Islet precursor cell (in vitro differentiated cells): ENCODE results near the gene DHDDS.
"Not testable (repeated sequence)": the region's sequence is repeated elsewhere in the genome, so short reads cannot be mapped to it uniquely, and the experiment has no call there.

Experiments
- DNase-seq: peaks from one replicate; pipeline ENCODE4 v3.0.0-alpha.2; 2018

Gene DHDDS

GRCh38 chr1:26431979-26432695 lies at the start of gene DHDDS:
DHDDS (plus strand) TSS chr1:26432321; CDS start chr1:26432946, 625 bp downstream.
- peak; percentile 99 for DNase-seq

GRCh38 chr1:26384076-26384475 lies 48.0 kb upstream of the DHDDS start:
- no peak for DNase-seq

GRCh38 chr1:26385063-26385462 lies 47.1 kb upstream of the DHDDS start:
- not testable (repeated sequence) for DNase-seq

GRCh38 chr1:26387447-26387846 lies 44.7 kb upstream of the DHDDS start:
- no peak for DNase-seq

GRCh38 chr1:26388791-26389445 lies 43.2 kb upstream of the DHDDS start:
- no peak for DNase-seq

GRCh38 chr1:26389604-26390247 lies 42.4 kb upstream of the DHDDS start:
- DNase-seq: no peak

- DNase-seq: peak; percentile 70
These were observed 40.7 kb upstream of the DHDDS start for GRCh38 chr1:26391450-26391849.

- DNase-seq: no peak
These were observed 36.4 kb upstream of the DHDDS start for GRCh38 chr1:26395754-26396153.

GRCh38 chr1:26399034-26399433 lies 33.1 kb upstream of the DHDDS start:
- no peak for DNase-seq

- DNase-seq: no peak
These were observed 30.2 kb upstream of the DHDDS start for GRCh38 chr1:26401891-26402290.

- no peak for DNase-seq
These were observed 28.5 kb upstream of the DHDDS start for GRCh38 chr1:26403656-26404055.

- no peak for DNase-seq
These were observed 27.5 kb upstream of the DHDDS start for GRCh38 chr1:26404641-26405040.

- DNase-seq: no peak
These were observed 26.7 kb upstream of the DHDDS start for GRCh38 chr1:26405281-26405915.

GRCh38 chr1:26408604-26409003 lies 23.5 kb upstream of the DHDDS start:
- DNase-seq: peak; percentile 93

- peak; percentile 89 for DNase-seq
These were observed 22.8 kb upstream of the DHDDS start for GRCh38 chr1:26409191-26409807.

- DNase-seq: peak; percentile 68
These were observed 21.2 kb upstream of the DHDDS start, which contains the start of gene LIN28A for GRCh38 chr1:26410706-26411623. LIN28A (plus strand) TSS chr1:26410817; CDS start chr1:26410892, 75 bp downstream.

- peak; percentile 70 for DNase-seq
These were observed 20.5 kb upstream of the DHDDS start for GRCh38 chr1:26411624-26412074.

GRCh38 chr1:26412180-26412840 lies 19.8 kb upstream of the DHDDS start:
- peak; percentile 86 for DNase-seq

- DNase-seq: no peak
These were observed 19.1 kb upstream of the DHDDS start for GRCh38 chr1:26413031-26413430.

- DNase-seq: peak; percentile 97
These were observed 14.9 kb upstream of the DHDDS start for GRCh38 chr1:26417111-26417759.
